ENCODE results near the gene SERPINA9.

SERPINA9 gene

GRCh38 chr14:94450722-94451090 lies 25.3 kb downstream of the SERPINA9 start:
- ChIA-PET POLR2A (no interaction called here), CTCF (interaction anchor here (2.1 kb wide), 1 partner anchor 17 kb away, joined by 6 read pairs; no protein-coding TSS in a partner anchor)
- TF ChIP-seq, protein P1, sequence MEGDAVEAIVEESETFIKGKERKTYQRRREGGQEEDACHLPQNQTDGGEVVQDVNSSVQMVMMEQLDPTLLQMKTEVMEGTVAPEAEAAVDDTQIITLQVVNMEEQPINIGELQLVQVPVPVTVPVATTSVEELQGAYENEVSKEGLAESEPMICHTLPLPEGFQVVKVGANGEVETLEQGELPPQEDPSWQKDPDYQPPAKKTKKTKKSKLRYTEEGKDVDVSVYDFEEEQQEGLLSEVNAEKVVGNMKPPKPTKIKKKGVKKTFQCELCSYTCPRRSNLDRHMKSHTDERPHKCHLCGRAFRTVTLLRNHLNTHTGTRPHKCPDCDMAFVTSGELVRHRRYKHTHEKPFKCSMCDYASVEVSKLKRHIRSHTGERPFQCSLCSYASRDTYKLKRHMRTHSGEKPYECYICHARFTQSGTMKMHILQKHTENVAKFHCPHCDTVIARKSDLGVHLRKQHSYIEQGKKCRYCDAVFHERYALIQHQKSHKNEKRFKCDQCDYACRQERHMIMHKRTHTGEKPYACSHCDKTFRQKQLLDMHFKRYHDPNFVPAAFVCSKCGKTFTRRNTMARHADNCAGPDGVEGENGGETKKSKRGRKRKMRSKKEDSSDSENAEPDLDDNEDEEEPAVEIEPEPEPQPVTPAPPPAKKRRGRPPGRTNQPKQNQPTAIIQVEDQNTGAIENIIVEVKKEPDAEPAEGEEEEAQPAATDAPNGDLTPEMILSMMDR (IDR thresholded peaks at IDR 0.05; ENCODE audit: control extremely low read depth, extremely low read depth, low read depth, missing control alignments) = no peak
- DNase-seq (ENCODE audit: extremely low spot score) = no peak

DNA sequence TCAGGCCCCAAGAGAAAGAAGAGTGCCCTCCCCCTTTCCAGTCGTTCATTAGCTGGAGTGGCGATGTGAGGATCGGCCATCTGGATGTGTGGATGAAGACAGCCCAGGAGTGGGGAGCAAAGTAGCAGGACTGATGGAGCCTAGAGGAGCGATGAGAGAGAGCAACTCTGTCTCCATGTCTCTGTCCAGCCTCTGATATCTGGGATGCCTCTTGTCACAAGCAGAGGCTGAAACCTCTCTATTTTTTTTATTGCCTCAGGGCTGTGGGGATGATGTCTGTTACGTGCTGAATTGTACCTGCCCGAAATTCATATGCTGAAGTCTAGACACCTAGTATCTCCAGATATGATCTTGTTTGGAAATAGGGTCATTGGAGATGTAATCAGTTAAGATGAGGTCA lies 26.1 kb downstream of the SERPINA9 start:
- TF ChIP-seq, protein P1 (IDR thresholded peaks at IDR 0.05; ENCODE audit: control extremely low read depth, extremely low read depth, low read depth, missing control alignments) = no peak
- CTCF ChIA-PET = interaction anchor here (2.1 kb wide), 1 partner anchor 16 kb away, joined by 6 read pairs; no protein-coding TSS in a partner anchor
- DNase-seq (ENCODE audit: extremely low spot score) = no peak
- POLR2A ChIA-PET = no interaction called here

DNA sequence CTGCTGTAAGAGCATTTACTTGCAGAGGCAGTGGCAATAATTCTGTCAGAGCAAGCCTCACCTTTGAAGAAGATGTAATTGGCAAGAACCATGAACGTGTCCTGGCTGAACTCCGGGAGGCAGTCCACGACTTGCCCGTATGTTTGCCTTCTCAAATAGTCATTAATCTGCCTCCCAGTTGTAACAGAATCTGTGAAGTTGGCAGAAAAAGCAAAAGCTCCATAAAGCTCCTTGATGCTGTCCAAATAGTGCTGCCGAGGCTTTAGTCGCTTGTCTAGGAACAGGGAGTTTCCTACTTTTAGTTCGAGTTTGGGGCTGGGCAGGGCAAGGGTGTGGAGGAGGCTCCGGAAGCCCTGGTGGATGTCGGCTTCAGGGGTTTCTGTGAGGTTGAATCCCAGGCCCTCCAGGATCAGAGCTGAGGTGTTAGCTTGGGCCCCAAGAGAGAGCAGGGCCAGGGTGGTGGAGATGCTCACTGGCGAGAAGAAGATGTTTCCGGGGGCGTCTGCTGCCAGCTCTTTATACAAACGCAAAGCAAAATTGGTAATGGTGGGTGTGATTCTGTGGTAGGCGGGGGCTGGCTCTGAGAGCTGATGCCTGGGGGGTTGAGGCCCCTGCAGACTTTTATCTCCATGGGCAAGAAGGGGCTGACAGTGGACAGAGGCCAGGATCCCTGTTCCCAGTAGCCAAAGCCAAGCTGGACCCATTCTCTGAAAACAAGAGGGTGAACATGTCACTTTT lies 27.8 kb downstream of the SERPINA9 start:
- ChIA-PET POLR2A (no interaction called here), CTCF (interaction anchor here (0.9 to 1.6 kb wide), 6 partner anchors 10 to 104 kb away, joined by 3 to 5 read pairs (median 4); no protein-coding TSS in a partner anchor)
- DNase-seq (ENCODE audit: extremely low spot score) = no peak
- TF ChIP-seq, protein P1 (IDR thresholded peaks at IDR 0.05; ENCODE audit: control extremely low read depth, extremely low read depth, low read depth, missing control alignments) = no peak

GRCh38 chr14:94447206-94447605 lies 28.8 kb downstream of the SERPINA9 start:
- DNase-seq (ENCODE audit: extremely low spot score) = no peak
- POLR2A ChIA-PET = no interaction called here
- CTCF ChIA-PET = interaction anchor here (0.9 to 1.6 kb wide), 7 partner anchors 9 to 105 kb away, joined by 3 to 5 read pairs (median 4); no protein-coding TSS in a partner anchor
- TF ChIP-seq, protein P1 (IDR thresholded peaks at IDR 0.05; ENCODE audit: control extremely low read depth, extremely low read depth, low read depth, missing control alignments) = no peak

- ChIA-PET CTCF (interaction anchor here (1.2 to 1.8 kb wide), 3 partner anchors 12 to 23 kb away, joined by 3 to 7 read pairs (median 4); no protein-coding TSS in a partner anchor), POLR2A (no interaction called here)
- TF ChIP-seq, protein P1 (IDR thresholded peaks at IDR 0.05; ENCODE audit: control extremely low read depth, extremely low read depth, low read depth, missing control alignments) = no peak
- no peak for DNase-seq (ENCODE audit: extremely low spot score)
Observed at GRCh38 chr14:94446126-94446525, 29.9 kb downstream of the SERPINA9 start.

DNA sequence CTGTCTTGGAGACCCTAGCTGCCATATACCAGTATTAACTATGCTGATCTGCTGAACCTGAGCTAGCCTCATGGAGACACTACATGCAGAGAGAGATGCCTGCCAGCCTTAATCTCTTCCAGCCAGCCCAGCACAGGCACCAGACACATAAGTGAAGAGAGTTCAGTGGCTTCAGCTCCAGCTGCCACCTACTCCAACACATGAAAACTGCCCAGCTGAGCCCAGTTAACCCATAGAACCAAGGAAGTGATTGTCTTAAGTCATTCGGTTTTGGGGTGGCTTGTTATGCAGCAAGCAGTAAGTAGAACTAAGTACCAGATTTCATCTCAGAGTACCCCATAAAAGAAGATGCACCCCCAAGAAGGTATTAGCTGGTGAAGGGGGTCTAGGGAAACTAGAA lies 31.0 kb downstream of the SERPINA9 start:
- CTCF ChIA-PET = interaction anchor here (1.0 to 1.8 kb wide), 3 partner anchors 10 to 36 kb away, joined by 3 to 7 read pairs (median 4); no protein-coding TSS in a partner anchor
- TF ChIP-seq, protein P1 (IDR thresholded peaks at IDR 0.05; ENCODE audit: control extremely low read depth, extremely low read depth, low read depth, missing control alignments) = no peak
- POLR2A ChIA-PET = no interaction called here
- DNase-seq (ENCODE audit: extremely low spot score) = no peak

Data from GM10248 (cell line).